GM23338 (cell line): ENCODE data around the gene ST14.

Source experiments
- CREB1 ChIP-seq: fragments of 250-450 bp; sonication (Bioruptor Pico); IDR thresholded peaks from 2 replicates; pipeline ENCODE4 v1.5.0; 2020; ENCODE audit warnings: low read depth, mild to moderate bottlenecking, moderate library complexity
- EZH2 ChIP-seq: fragments of 200-600 bp; sonication (generic); IDR thresholded peaks from one replicate; pipeline ENCODE4 v1.8.0; 2017; ENCODE audit warnings: antibody characterized with exemption, mild to moderate bottlenecking, low read depth; ENCODE audit not compliant: unreplicated experiment
- EZH2phosphoT487 ChIP-seq: fragments of 200-600 bp; sonication (generic); IDR thresholded peaks from one replicate; pipeline ENCODE4 v1.8.1; 2018; ENCODE audit warnings: antibody characterized with exemption; ENCODE audit not compliant: unreplicated experiment
- POLR2AphosphoS5 ChIP-seq: IDR thresholded peaks from 2 replicates; pipeline ENCODE4 v1.6.1; 2016; ENCODE audit warnings: antibody characterized with exemption, low read depth
- ZNF114 ChIP-seq: fragments of 250-450 bp; sonication (Bioruptor Pico); IDR thresholded peaks from 2 replicates; pipeline ENCODE4 v1.5.0; 2020; ENCODE audit warnings: mild to moderate bottlenecking, moderate library complexity
- TF ChIP-seq, protein P1 (sequence below), 2 experiments: fragments of 200-600 bp in 1 of 2; sonication (generic) in 1 of 2; conservative IDR thresholded peaks; 2 replicates each; pipeline versions ENCODE4 v1.5.1 to v1.6.1; 2016 to 2017; ENCODE audit warnings: antibody characterized with exemption in 2 of 2, low read depth in 2 of 2, mild to moderate bottlenecking in 2 of 2, moderate library complexity in 1 of 2

DNA sequence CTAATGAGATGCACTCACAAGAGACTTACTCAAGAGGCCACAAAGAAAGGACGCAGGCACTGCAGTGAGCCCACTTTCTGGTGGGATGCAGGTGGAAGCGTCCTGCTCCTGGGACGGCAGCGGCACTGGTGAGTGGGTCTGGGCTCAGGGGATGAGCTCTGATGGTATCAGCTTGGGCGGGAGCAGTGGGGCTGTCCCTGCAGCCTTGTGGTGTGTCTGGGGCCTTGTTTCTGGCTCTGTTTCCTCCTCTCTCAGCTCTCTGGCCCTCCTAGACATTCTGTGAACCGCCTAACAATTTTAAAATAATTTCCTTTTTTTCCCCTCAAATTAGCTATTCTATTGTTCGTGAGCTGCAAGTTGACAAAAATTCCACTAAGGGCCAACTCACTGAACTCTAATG is 8.8 kb upstream of the ST14 start:
- TF ChIP-seq, protein P1, sequence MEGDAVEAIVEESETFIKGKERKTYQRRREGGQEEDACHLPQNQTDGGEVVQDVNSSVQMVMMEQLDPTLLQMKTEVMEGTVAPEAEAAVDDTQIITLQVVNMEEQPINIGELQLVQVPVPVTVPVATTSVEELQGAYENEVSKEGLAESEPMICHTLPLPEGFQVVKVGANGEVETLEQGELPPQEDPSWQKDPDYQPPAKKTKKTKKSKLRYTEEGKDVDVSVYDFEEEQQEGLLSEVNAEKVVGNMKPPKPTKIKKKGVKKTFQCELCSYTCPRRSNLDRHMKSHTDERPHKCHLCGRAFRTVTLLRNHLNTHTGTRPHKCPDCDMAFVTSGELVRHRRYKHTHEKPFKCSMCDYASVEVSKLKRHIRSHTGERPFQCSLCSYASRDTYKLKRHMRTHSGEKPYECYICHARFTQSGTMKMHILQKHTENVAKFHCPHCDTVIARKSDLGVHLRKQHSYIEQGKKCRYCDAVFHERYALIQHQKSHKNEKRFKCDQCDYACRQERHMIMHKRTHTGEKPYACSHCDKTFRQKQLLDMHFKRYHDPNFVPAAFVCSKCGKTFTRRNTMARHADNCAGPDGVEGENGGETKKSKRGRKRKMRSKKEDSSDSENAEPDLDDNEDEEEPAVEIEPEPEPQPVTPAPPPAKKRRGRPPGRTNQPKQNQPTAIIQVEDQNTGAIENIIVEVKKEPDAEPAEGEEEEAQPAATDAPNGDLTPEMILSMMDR (conservative IDR thresholded peaks at IDR 0.05; ENCODE audit: low read depth in 2 of 2), result no peak
- TF ChIP-seq EZH2, result no peak
- TF ChIP-seq EZH2phosphoT487, result no peak
- TF ChIP-seq ZNF114 (CRISPR knock-in tag), result no peak
- TF ChIP-seq CREB1 (CRISPR knock-in tag), result no peak
- TF ChIP-seq POLR2AphosphoS5, result no peak
